IgD-negative memory B cell (primary cell): ENCODE results near the gene ENTPD7. TPM values are rescaled to one million over a fixed set of nuclear protein-coding genes. Genes with fewer than 3 reads are reported as not detected.
A peak's percentile ranks its signal among the peaks of the same experiment; 100 is the strongest.
"Not testable (repeated sequence)": the region's sequence is repeated elsewhere in the genome, so short reads cannot be mapped to it uniquely, and the experiment has no call there.

Experiments
- H3K27ac Mint-ChIP-seq, 3 donors: one replicate each; pipeline ENCODE4 v1.8.0; 2020 to 2022; ENCODE audit warnings: mild to moderate bottlenecking in 3 of 3, mixed read lengths in 3 of 3, moderate library complexity in 1 of 3
- H3K27me3 Mint-ChIP-seq: one replicate; pipeline ENCODE4 v1.8.0; 2021; ENCODE audit warnings: mixed read lengths
- H3K36me3 Mint-ChIP-seq: one replicate; pipeline ENCODE4 v1.8.0; 2020; ENCODE audit warnings: mild to moderate bottlenecking, mixed read lengths
- H3K4me1 Mint-ChIP-seq, 3 donors: one replicate each; pipeline ENCODE4 v1.8.0; 2020 to 2022; ENCODE audit warnings: mixed read lengths in 3 of 3, mild to moderate bottlenecking in 1 of 3
- H3K4me3 Mint-ChIP-seq, 4 donors: one replicate each; pipeline ENCODE4 v1.8.0; 2020 to 2022; ENCODE audit warnings: mild to moderate bottlenecking in 4 of 4, mixed read lengths in 4 of 4, moderate library complexity in 3 of 4
- H3K9me3 Mint-ChIP-seq, 3 donors: one replicate each; pipeline ENCODE4 v1.8.0; 2020 to 2021; ENCODE audit warnings: mixed read lengths in 3 of 3, mild to moderate bottlenecking in 1 of 3
- polyA plus RNA-seq: library from polyadenylated mRNA; unstranded; fragments of 300-500 nt; fragmentation: Illumina TruSeq; gene quantifications from one replicate; pipeline ENCODE4 v1.2.3, GENCODE V29; 2021

ENTPD7 gene
- polyA plus RNA-seq: 0.99 TPM

GRCh38 chr10:99659031-99659867 lies at the start of gene ENTPD7:
Gene ENTPD7, plus strand, starts transcription at chr10:99659509. Its CDS starts 448 bp downstream, at chr10:99659957.
- H3K36me3 Mint-ChIP-seq: peaks cover 4% of the 10 kb centered on the region
- H3K27me3 Mint-ChIP-seq: peaks cover 5% of the 10 kb centered on the region
- H3K9me3 Mint-ChIP-seq: no peaks in the 10 kb centered on the region
- H3K27ac Mint-ChIP-seq: peak within 1 kb of the TSS; percentile 50 to 95 (median 72)
- peak within 1 kb of the TSS; percentile 65 to 95 (median 90) for H3K4me3 Mint-ChIP-seq
- H3K4me1 Mint-ChIP-seq: peaks cover 10 to 15% (median 14%) of the 10 kb centered on the region in 3 donors

GRCh38 chr10:99610221-99610620 lies 49.1 kb upstream of the ENTPD7 start:
- Mint-ChIP-seq H3K36me3 (peaks cover 2% of the 10 kb centered on the region), H3K9me3 (no peaks in the 10 kb centered on the region), H3K27ac (peak overlapping the region in 1 of 3 donors; percentile 14), H3K27me3 (no peaks in the 10 kb centered on the region), H3K4me1 (peaks cover 13 to 16% (median 14%) of the 10 kb centered on the region in 3 donors), H3K4me3 (peak overlapping the region in 2 of 4 donors; percentile 8 to 17)

GRCh38 chr10:99611326-99611725 lies 48.0 kb upstream of the ENTPD7 start:
- Mint-ChIP-seq H3K27ac (peak overlapping the region in 2 of 3 donors; percentile 79 to 86), H3K27me3 (no peaks in the 10 kb centered on the region), H3K4me3 (no peak overlapping the region), H3K9me3 (no peaks in the 10 kb centered on the region), H3K4me1 (peaks cover 14 to 17% (median 16%) of the 10 kb centered on the region in 3 donors), H3K36me3 (no peaks in the 10 kb centered on the region)

GRCh38 chr10:99612167-99612831 lies 47.0 kb upstream of the ENTPD7 start:
- peak overlapping the region in 2 of 4 donors; percentile 12 to 27 for H3K4me3 Mint-ChIP-seq
- peak overlapping the region in 2 of 3 donors; percentile 71 to 79 for H3K27ac Mint-ChIP-seq
- H3K4me1 Mint-ChIP-seq: peaks cover 16 to 23% (median 16%) of the 10 kb centered on the region in 3 donors
- H3K9me3 Mint-ChIP-seq: no peaks in the 10 kb centered on the region
- no peaks in the 10 kb centered on the region for H3K36me3 Mint-ChIP-seq
- no peaks in the 10 kb centered on the region for H3K27me3 Mint-ChIP-seq

GRCh38 chr10:99615426-99615825 lies 43.9 kb upstream of the ENTPD7 start:
- Mint-ChIP-seq H3K27me3 (no peaks in the 10 kb centered on the region), H3K27ac (no peak overlapping the region), H3K36me3 (no peaks in the 10 kb centered on the region), H3K9me3 (no peaks in the 10 kb centered on the region), H3K4me1 (peaks cover 15 to 35% (median 30%) of the 10 kb centered on the region in 3 donors), H3K4me3 (no peak overlapping the region)

GRCh38 chr10:99617696-99618095 lies 41.6 kb upstream of the ENTPD7 start:
- Mint-ChIP-seq H3K9me3 (no peaks in the 10 kb centered on the region), H3K36me3 (no peaks in the 10 kb centered on the region), H3K4me1 (peaks cover 11 to 36% (median 26%) of the 10 kb centered on the region in 3 donors), H3K27ac (peak overlapping the region; percentile 14 to 77 (median 53)), H3K27me3 (no peaks in the 10 kb centered on the region), H3K4me3 (peak overlapping the region in 2 of 4 donors; percentile 16 to 68)

GRCh38 chr10:99619090-99619800 lies 40.1 kb upstream of the ENTPD7 start:
- Mint-ChIP-seq H3K4me1 (peaks cover 11 to 36% (median 28%) of the 10 kb centered on the region in 3 donors), H3K4me3 (peak overlapping the region; percentile 85 to 88 (median 86)), H3K27ac (peak overlapping the region; percentile 77 to 97 (median 81)), H3K27me3 (no peaks in the 10 kb centered on the region), H3K9me3 (no peaks in the 10 kb centered on the region), H3K36me3 (no peaks in the 10 kb centered on the region)

- peak within 1 kb of the TSS; percentile 77 to 97 (median 92) for H3K27ac Mint-ChIP-seq
- peaks cover 11 to 36% (median 28%) of the 10 kb centered on the region in 3 donors for H3K4me1 Mint-ChIP-seq
- no peaks in the 10 kb centered on the region for H3K27me3 Mint-ChIP-seq
- H3K4me3 Mint-ChIP-seq: peak within 1 kb of the TSS; percentile 86 to 94 (median 90)
- H3K9me3 Mint-ChIP-seq: no peaks in the 10 kb centered on the region
- H3K36me3 Mint-ChIP-seq: no peaks in the 10 kb centered on the region
Observed at GRCh38 chr10:99619851-99620710, 39.2 kb upstream of the ENTPD7 start, which contains the start of gene SLC25A28. Gene SLC25A28, minus strand, starts transcription at chr10:99620439. Its CDS starts 104 bp downstream, at chr10:99620335.

GRCh38 chr10:99620711-99621453 lies 38.4 kb upstream of the ENTPD7 start:
- Mint-ChIP-seq H3K4me1 (peaks cover 11 to 32% (median 28%) of the 10 kb centered on the region in 3 donors), H3K4me3 (peak overlapping the region; percentile 81 to 94 (median 90)), H3K36me3 (no peaks in the 10 kb centered on the region), H3K27me3 (no peaks in the 10 kb centered on the region), H3K27ac (peak overlapping the region; percentile 76 to 97 (median 92)), H3K9me3 (no peaks in the 10 kb centered on the region)

- Mint-ChIP-seq H3K9me3 (no peaks in the 10 kb centered on the region), H3K4me1 (peaks cover 11 to 30% (median 26%) of the 10 kb centered on the region in 3 donors), H3K27ac (peak overlapping the region; percentile 76 to 97 (median 92)), H3K36me3 (no peaks in the 10 kb centered on the region), H3K4me3 (peak overlapping the region; percentile 81 to 94 (median 90)), H3K27me3 (no peaks in the 10 kb centered on the region)
Observed at GRCh38 chr10:99621454-99622251, 37.7 kb upstream of the ENTPD7 start.

- Mint-ChIP-seq H3K27ac (no peak overlapping the region), H3K9me3 (no peaks in the 10 kb centered on the region), H3K4me3 (peak overlapping the region in 2 of 4 donors; percentile 27 to 68), H3K36me3 (no peaks in the 10 kb centered on the region), H3K4me1 (peaks cover 8 to 13% (median 10%) of the 10 kb centered on the region in 3 donors), H3K27me3 (no peaks in the 10 kb centered on the region)
Observed at GRCh38 chr10:99623919-99624318, 35.4 kb upstream of the ENTPD7 start.

GRCh38 chr10:99625124-99625523 lies 34.2 kb upstream of the ENTPD7 start:
- H3K9me3 Mint-ChIP-seq, H3K4me1 Mint-ChIP-seq, H3K27ac Mint-ChIP-seq, H3K36me3 Mint-ChIP-seq, H3K27me3 Mint-ChIP-seq: not testable (repeated sequence)
- peak overlapping the region in 2 of 4 donors; percentile 16 to 61 for H3K4me3 Mint-ChIP-seq
